SK-N-SH (cell line): ENCODE results near the gene UBE2E2. TPM values are rescaled to one million over a fixed set of nuclear protein-coding genes. Genes with fewer than 3 reads are reported as not detected.

Experiments
- CTCF ChIA-PET: fragments of 300-600, 350-600 bp; formaldehyde crosslinking; extraction: SDS; loops from one replicate; lab custom pipeline; 2021; lab: Yijun Ruan, JAX
- POLR2A ChIA-PET: fragments of 350-600 bp; sonication (Branson Sonifier 250); formaldehyde crosslinking; extraction: SDS; loops from one replicate; lab custom pipeline; 2020; ENCODE audit warnings: antibody characterized with exemption, inconsistent platforms; lab: Yijun Ruan, JAX
- DNase-seq: peaks from one replicate; pipeline ENCODE4 v3.0.0; 2012
- H2AFZ ChIP-seq: fragments of 200-600 bp; sonication (generic); 2 replicates; pipeline ENCODE4 v1.8.1; 2016; ENCODE audit warnings: antibody characterized with exemption, mild to moderate bottlenecking, low read depth
- H3F3A ChIP-seq: fragments of 200-600 bp; sonication (generic); replicated peaks from 2 replicates; pipeline ENCODE3; 2016; ENCODE audit warnings: antibody characterized with exemption, mild to moderate bottlenecking; ENCODE audit not compliant: insufficient read depth
- H3K27ac ChIP-seq, 2 experiments: fragments of 200-500 bp in 1 of 2; fragments of 200-600 bp in 1 of 2; sonication (Bioruptor generic) in 1 of 2; sonication (generic), shearing (Covaris generic) in 1 of 2; 2 replicates each; pipeline versions ENCODE4 v1.5.1 to v1.6.1; 2014 to 2016; ENCODE audit warnings: low read depth in 2 of 2, inconsistent platforms in 1 of 2, low read length in 1 of 2, mild to moderate bottlenecking in 1 of 2, mixed read lengths in 1 of 2
- H3K27me3 ChIP-seq: fragments of 200-600 bp; sonication (generic), shearing (Covaris generic); 2 replicates; pipeline ENCODE4 v1.6.1; 2016; ENCODE audit warnings: mixed run types; ENCODE audit not compliant: insufficient read depth
- H3K36me3 ChIP-seq, 2 experiments: fragments of 200-500 bp in 1 of 2; fragments of 200-600 bp in 1 of 2; sonication (Bioruptor generic) in 1 of 2; sonication (generic) in 1 of 2; replicated peaks in 1 of 2; 2 replicates each; pipeline versions ENCODE3 to v1.5.1; 2014 to 2016; ENCODE audit warnings: low read length in 1 of 2, mild to moderate bottlenecking in 1 of 2; ENCODE audit not compliant: insufficient read depth in 2 of 2, control insufficient read depth in 1 of 2
- H3K4me1 ChIP-seq, 2 experiments: fragments of 200-500 bp in 1 of 2; fragments of 200-600 bp in 1 of 2; sonication (Bioruptor generic) in 1 of 2; sonication (generic), shearing (Covaris generic) in 1 of 2; 2 replicates each; pipeline versions ENCODE4 v1.5.1 to v1.6.1; 2014 to 2016; ENCODE audit warnings: low read depth in 1 of 2, low read length in 1 of 2, mixed run types in 1 of 2; ENCODE audit not compliant: insufficient read depth in 2 of 2, control insufficient read depth in 1 of 2
- H3K4me2 ChIP-seq: fragments of 200-600 bp; sonication (generic), shearing (Covaris generic); 2 replicates; pipeline ENCODE4 v1.6.1; 2017; ENCODE audit warnings: mixed run types
- H3K4me3 ChIP-seq, 2 experiments: fragments of 200-500 bp in 1 of 2; fragments of 200-600 bp in 1 of 2; sonication (Bioruptor generic) in 1 of 2; sonication (generic), shearing (Covaris generic) in 1 of 2; 2 replicates each; pipeline versions ENCODE4 v1.5.1 to v1.8.1; 2014 to 2016; ENCODE audit warnings: low read depth in 2 of 2, inconsistent platforms in 1 of 2, low read length in 1 of 2, mild to moderate bottlenecking in 1 of 2, mixed read lengths in 1 of 2, moderate library complexity in 1 of 2
- H3K79me2 ChIP-seq: fragments of 200-600 bp; sonication (generic); 2 replicates; pipeline ENCODE4 v1.8.1; 2017; ENCODE audit warnings: mild to moderate bottlenecking; ENCODE audit not compliant: insufficient read depth
- H3K9ac ChIP-seq: fragments of 200-600 bp; sonication (generic); 2 replicates; pipeline ENCODE4 v1.6.1; 2017; ENCODE audit warnings: mixed run types
- H3K9me2 ChIP-seq: fragments of 200-600 bp; sonication (generic); 2 replicates; pipeline ENCODE4 v1.6.1; 2017; ENCODE audit warnings: mixed run types
- H3K9me3 ChIP-seq: fragments of 200-600 bp; sonication (generic); 2 replicates; pipeline ENCODE4 v1.6.1; 2017; ENCODE audit warnings: mixed run types, mild to moderate bottlenecking, moderate library complexity
- H4K20me1 ChIP-seq: fragments of 200-600 bp; sonication (generic); 2 replicates; pipeline ENCODE4 v1.6.1; 2017; ENCODE audit warnings: mild to moderate bottlenecking, mixed run types; ENCODE audit not compliant: insufficient read depth
- EZH2phosphoT487 ChIP-seq: fragments of 200-600 bp; sonication (generic); IDR thresholded peaks from 2 replicates; pipeline ENCODE4 v1.6.1; 2017; ENCODE audit warnings: low read depth, mixed run types, mild to moderate bottlenecking, antibody characterized with exemption, moderate library complexity, borderline replicate concordance
- FOSL2 ChIP-seq: IDR thresholded peaks from 2 replicates; pipeline ENCODE4 v1.4.0; 2012; ENCODE audit warnings: low read depth, mild to moderate bottlenecking, moderate library complexity, borderline replicate concordance
- FOXJ3 ChIP-seq: sonication (generic); formaldehyde crosslinking; IDR thresholded peaks from 2 replicates; pipeline ENCODE4 v1.5.1; 2020; ENCODE audit warnings: mild to moderate bottlenecking, missing genetic modification reagents
- GATA2 ChIP-seq: sonication (generic); formaldehyde crosslinking; IDR thresholded peaks from 2 replicates; pipeline ENCODE4 v1.5.0; 2020; ENCODE audit warnings: mild to moderate bottlenecking, missing genetic modification reagents
- NFIC ChIP-seq: IDR thresholded peaks from 2 replicates; pipeline ENCODE4 v1.4.0; 2012; ENCODE audit warnings: borderline replicate concordance
- PBX3 ChIP-seq: IDR thresholded peaks from 2 replicates; pipeline ENCODE4; 2012
- RAD21 ChIP-seq: IDR thresholded peaks from 2 replicates; pipeline ENCODE4 v1.6.1; 2012; ENCODE audit warnings: mild to moderate bottlenecking, low read length
- RCOR1 ChIP-seq: fragments of 150-350 bp; IDR thresholded peaks from 2 replicates; pipeline ENCODE4 v1.6.1; 2017; ENCODE audit warnings: antibody characterized with exemption, low read length
- REST ChIP-seq: IDR thresholded peaks from 2 replicates; pipeline ENCODE4 v1.6.1; 2012; ENCODE audit warnings: mild to moderate bottlenecking, low read depth, low read length, moderate library complexity
- USF1 ChIP-seq: IDR thresholded peaks from 2 replicates; pipeline ENCODE4 v1.4.0; 2012; ENCODE audit warnings: low read depth, borderline replicate concordance
- YY1 ChIP-seq: IDR thresholded peaks from 2 replicates; pipeline ENCODE4 v1.4.0; 2012; ENCODE audit warnings: low read depth, mild to moderate bottlenecking
- WGBS: methylation state at CpG from one replicate; pipeline ENCODE4 v1.1.6; 2017; ENCODE audit warnings: low lambda C conversion rate; 5-methylcytosine and 5-hydroxymethylcytosine counted together
- polyA plus RNA-seq, 3 experiments: library from polyadenylated mRNA; depleted of rRNA; stranded (reverse); fragments of >200 nt; gene quantifications; 2 replicates each; pipeline ENCODE4 v1.2.3, GENCODE V29; 2012
- TF ChIP-seq, protein P1 (sequence below): IDR thresholded peaks from 2 replicates; pipeline ENCODE4 v1.4.0; 2012; ENCODE audit warnings: low read depth, borderline replicate concordance
- TF ChIP-seq, protein P2 (sequence below): fragments of 150-350 bp; IDR thresholded peaks from 2 replicates; pipeline ENCODE4 v1.6.1; 2017; ENCODE audit warnings: antibody characterized with exemption, low read length, low read depth, borderline replicate concordance

UBE2E2 gene
- polyA plus RNA-seq, 1 of the 3 experiments (the other 2 are of a cell fraction), result 46.4 TPM

DNA sequence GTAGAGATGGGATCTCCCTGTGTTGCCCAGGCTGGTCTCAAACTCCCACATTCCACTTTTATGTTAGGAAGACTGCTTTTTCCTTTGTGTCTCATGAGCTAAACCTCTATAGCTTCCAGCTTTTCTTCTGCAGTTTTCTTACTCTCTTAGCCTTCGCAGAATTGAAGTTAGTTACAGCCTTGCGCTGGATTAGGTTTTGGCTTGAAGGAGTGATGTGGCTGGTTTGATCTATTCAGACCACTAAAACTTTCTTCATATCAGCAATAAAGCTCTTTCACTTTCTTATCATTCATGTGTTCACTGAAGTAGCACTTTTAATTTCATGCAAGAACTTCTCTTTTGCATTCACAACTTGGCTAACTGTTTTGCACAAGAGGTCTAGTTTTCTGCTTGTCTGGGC is 254.6 kb downstream of the UBE2E2 start:
- Histone ChIP-seq H3F3A (no peaks in the 10 kb centered on the region), H3K36me3 (no peaks in the 10 kb centered on the region), H3K4me1 (peaks cover 0 to 5% of the 10 kb centered on the region in 2 experiments; a peak in 2 of 4 replicates), H4K20me1 (no peaks in the 10 kb centered on the region), H3K27me3 (no peaks in the 10 kb centered on the region), H2AFZ (no peak overlapping the region), H3K4me3 (no peak overlapping the region), H3K4me2 (no peak overlapping the region), H3K9me2 (no peaks in the 10 kb centered on the region), H3K9me3 (no peaks in the 10 kb centered on the region), H3K9ac (no peak overlapping the region), H3K27ac (no peak overlapping the region), H3K79me2 (0 out of 2 replicates have a peak, but pooled peaks cover 5% of the 10 kb centered on the region)
- POLR2A ChIA-PET, result no interaction called here
- 94% methylated on average over 2 of the region's 2 CpGs for WGBS
- CTCF ChIA-PET, result interaction anchor here (0.7 kb wide), 1 partner anchor 26 kb away, joined by 3 read pairs; no protein-coding TSS in a partner anchor
- TF ChIP-seq GATA2 (CRISPR knock-in tag) (no peak), RCOR1 (no peak), FOXJ3 (no peak), PBX3 (no peak), FOSL2 (no peak), REST (no peak), USF1 (no peak)
- TF ChIP-seq, protein P1, sequence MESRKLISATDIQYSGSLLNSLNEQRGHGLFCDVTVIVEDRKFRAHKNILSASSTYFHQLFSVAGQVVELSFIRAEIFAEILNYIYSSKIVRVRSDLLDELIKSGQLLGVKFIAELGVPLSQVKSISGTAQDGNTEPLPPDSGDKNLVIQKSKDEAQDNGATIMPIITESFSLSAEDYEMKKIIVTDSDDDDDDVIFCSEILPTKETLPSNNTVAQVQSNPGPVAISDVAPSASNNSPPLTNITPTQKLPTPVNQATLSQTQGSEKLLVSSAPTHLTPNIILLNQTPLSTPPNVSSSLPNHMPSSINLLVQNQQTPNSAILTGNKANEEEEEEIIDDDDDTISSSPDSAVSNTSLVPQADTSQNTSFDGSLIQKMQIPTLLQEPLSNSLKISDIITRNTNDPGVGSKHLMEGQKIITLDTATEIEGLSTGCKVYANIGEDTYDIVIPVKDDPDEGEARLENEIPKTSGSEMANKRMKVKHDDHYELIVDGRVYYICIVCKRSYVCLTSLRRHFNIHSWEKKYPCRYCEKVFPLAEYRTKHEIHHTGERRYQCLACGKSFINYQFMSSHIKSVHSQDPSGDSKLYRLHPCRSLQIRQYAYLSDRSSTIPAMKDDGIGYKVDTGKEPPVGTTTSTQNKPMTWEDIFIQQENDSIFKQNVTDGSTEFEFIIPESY, result no peak
- DNase-seq, result no peak

- Histone ChIP-seq H3K4me1 (peaks cover 0 to 5% of the 10 kb centered on the region in 2 experiments; a peak in 2 of 4 replicates), H3K79me2 (0 out of 2 replicates have a peak, but pooled peaks cover 5% of the 10 kb centered on the region), H3K27ac (no peak overlapping the region), H2AFZ (no peak overlapping the region), H3F3A (no peaks in the 10 kb centered on the region), H3K27me3 (no peaks in the 10 kb centered on the region), H4K20me1 (no peaks in the 10 kb centered on the region), H3K9ac (no peak overlapping the region), H3K4me3 (no peak overlapping the region), H3K36me3 (no peaks in the 10 kb centered on the region), H3K4me2 (no peak overlapping the region), H3K9me2 (no peaks in the 10 kb centered on the region), H3K9me3 (no peaks in the 10 kb centered on the region)
- 79% methylated on average over 3 of the region's 3 CpGs for WGBS
- DNase-seq, result no peak
- ChIA-PET POLR2A (no interaction called here), CTCF (interaction anchor here (1.6 kb wide), 1 partner anchor 15 kb away, joined by 3 read pairs; no protein-coding TSS in a partner anchor)
- TF ChIP-seq NFIC (no peak), EZH2phosphoT487 (no peak), RAD21 (no peak), GATA2 (CRISPR knock-in tag) (no peak), YY1 (no peak), REST (no peak)
- TF ChIP-seq, protein P2, sequence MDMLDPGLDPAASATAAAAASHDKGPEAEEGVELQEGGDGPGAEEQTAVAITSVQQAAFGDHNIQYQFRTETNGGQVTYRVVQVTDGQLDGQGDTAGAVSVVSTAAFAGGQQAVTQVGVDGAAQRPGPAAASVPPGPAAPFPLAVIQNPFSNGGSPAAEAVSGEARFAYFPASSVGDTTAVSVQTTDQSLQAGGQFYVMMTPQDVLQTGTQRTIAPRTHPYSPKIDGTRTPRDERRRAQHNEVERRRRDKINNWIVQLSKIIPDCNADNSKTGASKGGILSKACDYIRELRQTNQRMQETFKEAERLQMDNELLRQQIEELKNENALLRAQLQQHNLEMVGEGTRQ, result no peak
These were observed 256.3 kb downstream of the UBE2E2 start for GRCh38 chr3:23459465-23459864.
